Loucy (cell line): ENCODE data around the gene ZCCHC14.
"Not testable (repeated sequence)": the region's sequence is repeated elsewhere in the genome, so short reads cannot be mapped to it uniquely, and the experiment has no call there.

Experiments used
- CTCF ChIP-seq: fragments of 200-600 bp; sonication (generic); conservative IDR thresholded peaks from 2 replicates; pipeline ENCODE4 v1.5.1; 2014; ENCODE audit warnings: mild to moderate bottlenecking, antibody characterized with exemption, low read length
- EZH2phosphoT487 ChIP-seq: fragments of 200-600 bp; IDR thresholded peaks from 2 replicates; pipeline ENCODE4 v1.6.1; 2018; ENCODE audit warnings: antibody characterized with exemption, mild to moderate bottlenecking, moderate library complexity, borderline replicate concordance

GRCh38 chr16:87497767-87498290 lies 5.0 kb upstream of the ZCCHC14 start:
- TF ChIP-seq CTCF, EZH2phosphoT487: not testable (repeated sequence)
